Stimulated activated CD4-positive, alpha-beta T cell treated with anti-CD3 and anti-CD28 coated beads, Interleukin-4, amount 100 ng/mL, for 48 hours (primary cell): ENCODE measurements around the gene NCLN.
"Not testable (repeated sequence)": the region's sequence is repeated elsewhere in the genome, so short reads cannot be mapped to it uniquely, and the experiment has no call there.

ENCODE experiments used
- DNase-seq, 2 donors: peaks; one replicate each; pipeline ENCODE4 v3.0.0-alpha.2; 2020; ENCODE audit warnings: low read depth in 2 of 2

Gene NCLN

GRCh38 chr19:3183721-3184641 is 1.7 kb upstream of the NCLN start:
- no peak for DNase-seq

- peak; percentile 57 to 60 for DNase-seq
Observed at GRCh38 chr19:3184847-3185460, 776 bp upstream of the NCLN start.

GRCh38 chr19:3186160-3186688 is 494 bp downstream of the NCLN start:
- DNase-seq = no peak

- no peak for DNase-seq
Observed at GRCh38 chr19:3186891-3187661, 1.3 kb downstream of the NCLN start.

- DNase-seq = no peak
Observed at GRCh38 chr19:3187662-3188511, 2.2 kb downstream of the NCLN start.

- DNase-seq = no peak
Observed at GRCh38 chr19:3188627-3189596, 3.2 kb downstream of the NCLN start.

- no peak for DNase-seq
Observed at GRCh38 chr19:3189702-3190469, 4.2 kb downstream of the NCLN start.

- DNase-seq = no peak
Observed at GRCh38 chr19:3190470-3190770, 4.7 kb downstream of the NCLN start.

- DNase-seq = no peak
Observed at GRCh38 chr19:3190921-3191805, 5.4 kb downstream of the NCLN start.

GRCh38 chr19:3191806-3192104 is 6.0 kb downstream of the NCLN start:
- DNase-seq = not testable (repeated sequence)

GRCh38 chr19:3192228-3192635 is 6.5 kb downstream of the NCLN start:
- no peak for DNase-seq

GRCh38 chr19:3192684-3193083 is 7.0 kb downstream of the NCLN start:
- no peak for DNase-seq

- no peak for DNase-seq
Observed at GRCh38 chr19:3193256-3194105, 7.8 kb downstream of the NCLN start.

- no peak for DNase-seq
Observed at GRCh38 chr19:3194106-3195087, 8.7 kb downstream of the NCLN start.

- no peak for DNase-seq
Observed at GRCh38 chr19:3196064-3196932, 10.6 kb downstream of the NCLN start.

- no peak for DNase-seq
Observed at GRCh38 chr19:3196933-3197205, 11.1 kb downstream of the NCLN start.
